Erythroblast (primary cell): ENCODE results near the gene STAC3.

ENCODE experiments used
- DNase-seq, 2 experiments: peaks; one replicate each; lab custom pipeline; 2025; lab: John Stamatoyannopoulos, UW
- GATA1 ChIP-seq: IDR thresholded peaks from 2 replicates; pipeline ENCODE4 v1.6.1; 2011; ENCODE audit warnings: low read depth, mild to moderate bottlenecking, control low read depth, low read length, moderate library complexity
- POLR2A ChIP-seq: IDR thresholded peaks from 2 replicates; pipeline ENCODE4 v1.6.1; 2011; ENCODE audit warnings: mild to moderate bottlenecking, low read length

STAC3 gene

GRCh38 chr12:57235728-57236131 lies 15.3 kb downstream of the STAC3 start:
- no peak for DNase-seq
- TF ChIP-seq POLR2A = peak; percentile 15
- no peak for TF ChIP-seq GATA1

- no peak for DNase-seq
- no peak for TF ChIP-seq POLR2A
- no peak for TF ChIP-seq GATA1
Measured at GRCh38 chr12:57235017-57235727, 15.8 kb downstream of the STAC3 start.

- TF ChIP-seq GATA1 = no peak
- TF ChIP-seq POLR2A = no peak
- no peak for DNase-seq
Measured at GRCh38 chr12:57234571-57235016, 16.4 kb downstream of the STAC3 start.

GRCh38 chr12:57234233-57234570 lies 16.8 kb downstream of the STAC3 start:
- DNase-seq = no peak
- TF ChIP-seq GATA1 (no peak), POLR2A (no peak)

- DNase-seq = no peak
- TF ChIP-seq GATA1 (no peak), POLR2A (no peak)
Measured at GRCh38 chr12:57233357-57234232, 17.4 kb downstream of the STAC3 start.

- TF ChIP-seq GATA1 = no peak
- TF ChIP-seq POLR2A = no peak
Measured at GRCh38 chr12:57232156-57232756, 18.7 kb downstream of the STAC3 start.

GRCh38 chr12:57231276-57232021 lies 19.5 kb downstream of the STAC3 start:
- TF ChIP-seq GATA1 = no peak
- no peak for TF ChIP-seq POLR2A
- DNase-seq = no peak

More at GRCh38 chr12:57232156-57232756, 18.7 kb downstream of the STAC3 start:
- DNase-seq = no peak

GRCh38 chr12:57230381-57231155 lies 20.4 kb downstream of the STAC3 start:
- DNase-seq = no peak
- TF ChIP-seq POLR2A (no peak), GATA1 (no peak)

- peak; percentile 96 to 97 for DNase-seq
- peak; percentile 82 for TF ChIP-seq POLR2A
- TF ChIP-seq GATA1 = no peak
Measured at GRCh38 chr12:57229634-57230380, 21.2 kb downstream of the STAC3 start, which contains the start of gene SHMT2. TSS of gene SHMT2 (plus strand) at chr12:57229711. CDS start at chr12:57229779, 68 bp downstream.

GRCh38 chr12:57229046-57229633 lies 21.8 kb downstream of the STAC3 start:
- TF ChIP-seq GATA1 (no peak), POLR2A (no peak)
- DNase-seq = no peak

GRCh38 chr12:57227315-57228115 lies 23.5 kb downstream of the STAC3 start:
- DNase-seq = no peak
- TF ChIP-seq GATA1 (no peak), POLR2A (no peak)
